ENCODE measurements around the gene ZNF862.

Gene ZNF862

GRCh38 chr7:149870701-149871483, 32.7 kb downstream of the ZNF862 start:
- DNase-seq (ENCODE audit: low read depth, low spot score), result no peak
- in situ Hi-C loops (cut with HindIII; ENCODE audit: low sequenced_read_pairs), result no loop called here
- H3K4me3 ChIP-seq (ENCODE audit: low read depth, low read length), result no peak overlapping the region
- no peak for TF ChIP-seq CTCF (IDR thresholded peaks at IDR 0.05; ENCODE audit: low read depth, low read length)

GRCh38 chr7:149871576-149871975, 33.4 kb downstream of the ZNF862 start:
- H3K4me3 ChIP-seq (ENCODE audit: low read depth, low read length), result no peak overlapping the region
- no peak for TF ChIP-seq CTCF (IDR thresholded peaks at IDR 0.05; ENCODE audit: low read depth, low read length)
- DNase-seq (ENCODE audit: low read depth, low spot score), result no peak
- in situ Hi-C loops (cut with HindIII; ENCODE audit: low sequenced_read_pairs), result no loop called here

GRCh38 chr7:149872419-149873073, 34.4 kb downstream of the ZNF862 start:
- in situ Hi-C loops (cut with HindIII; ENCODE audit: low sequenced_read_pairs), result no loop called here
- peak; percentile 83 for DNase-seq (ENCODE audit: low read depth, low spot score)
- H3K4me3 ChIP-seq (ENCODE audit: low read depth, low read length), result peak overlapping the region; percentile 65
- TF ChIP-seq CTCF (IDR thresholded peaks at IDR 0.05; ENCODE audit: low read depth, low read length), result peak; percentile 30

GRCh38 chr7:149873074-149873969, 35.1 kb downstream of the ZNF862 start, which contains the start of gene ATP6V0E2:
ATP6V0E2 (plus strand) TSS chr7:149873969; CDS start chr7:149874066, 97 bp downstream.
- TF ChIP-seq CTCF (IDR thresholded peaks at IDR 0.05; ENCODE audit: low read depth, low read length), result no peak
- peak within 1 kb of the TSS; percentile 65 for H3K4me3 ChIP-seq (ENCODE audit: low read depth, low read length)
- in situ Hi-C loops (cut with HindIII; ENCODE audit: low sequenced_read_pairs), result no loop called here
- DNase-seq (ENCODE audit: low read depth, low spot score), result peak; percentile 91

- peak overlapping the region; percentile 65 for H3K4me3 ChIP-seq (ENCODE audit: low read depth, low read length)
- in situ Hi-C loops (cut with HindIII; ENCODE audit: low sequenced_read_pairs), result no loop called here
- TF ChIP-seq CTCF (IDR thresholded peaks at IDR 0.05; ENCODE audit: low read depth, low read length), result no peak
- no peak for DNase-seq (ENCODE audit: low read depth, low spot score)
Measured at GRCh38 chr7:149873970-149874643, 35.9 kb downstream of the ZNF862 start.

GRCh38 chr7:149874644-149875028, 36.5 kb downstream of the ZNF862 start:
- peak overlapping the region; percentile 65 for H3K4me3 ChIP-seq (ENCODE audit: low read depth, low read length)
- no peak for TF ChIP-seq CTCF (IDR thresholded peaks at IDR 0.05; ENCODE audit: low read depth, low read length)
- DNase-seq (ENCODE audit: low read depth, low spot score), result no peak

More at GRCh38 chr7:149874644-149875028, 36.5 kb downstream of the ZNF862 start:
- in situ Hi-C loops (cut with HindIII; ENCODE audit: low sequenced_read_pairs), result no loop called here

All from astrocyte of the spinal cord (primary cell).